Naive thymus-derived CD8-positive, alpha-beta T cell (primary cell): Measurements from ENCODE around the gene TM9SF3. TPM values are rescaled to one million over a fixed set of nuclear protein-coding genes. Genes with fewer than 3 reads are reported as not detected.

ENCODE experiments used
- ATAC-seq, 2 donors: fragments of 150-1000 bp; cut with Tn5 transposase in 1 of 2; sonication (Bioruptor Pico), chemical (Tn5 transposase) in 1 of 2; 1 replicate in 1 of 2; 2 replicates in 1 of 2; pipeline ENCODE4 v1.10.0; 2021; ENCODE audit warnings: mild to moderate bottlenecking in 2 of 2, moderate library complexity in 2 of 2
- POLR2A ChIA-PET: fragments of 350-600 bp; sonication (Branson Sonifier 250); formaldehyde crosslinking; loops from one replicate; lab custom pipeline; 2021; ENCODE audit warnings: antibody characterized with exemption; lab: Charles Lee
- DNase-seq, 10 donors: peaks; one replicate each; pipeline versions ENCODE4 v3.0.0 to v3.0.0-alpha.2; 2020 to 2022
- H3K27ac Mint-ChIP-seq, 10 donors: one replicate each; pipeline ENCODE4 v1.8.0; 2020 to 2022; ENCODE audit warnings: mild to moderate bottlenecking in 10 of 10, mixed read lengths in 10 of 10, moderate library complexity in 4 of 10, inconsistent platforms in 1 of 10
- H3K27me3 Mint-ChIP-seq, 5 donors: one replicate each; pipeline ENCODE4 v1.8.0; 2021 to 2022; ENCODE audit warnings: mixed read lengths in 5 of 5
- H3K36me3 Mint-ChIP-seq, 3 donors: one replicate each; pipeline ENCODE4 v1.8.0; 2020 to 2022; ENCODE audit warnings: mixed read lengths in 3 of 3, mild to moderate bottlenecking in 2 of 3, inconsistent platforms in 1 of 3
- H3K4me1 Mint-ChIP-seq, 4 donors: one replicate each; pipeline ENCODE4 v1.8.0; 2021 to 2022; ENCODE audit warnings: mixed read lengths in 4 of 4
- H3K4me3 Mint-ChIP-seq, 10 donors: one replicate each; pipeline ENCODE4 v1.8.0; 2020 to 2022; ENCODE audit warnings: mild to moderate bottlenecking in 10 of 10, mixed read lengths in 10 of 10, moderate library complexity in 6 of 10, inconsistent platforms in 1 of 10
- H3K9me3 Mint-ChIP-seq, 9 donors: one replicate each; pipeline ENCODE4 v1.8.0; 2020 to 2022; ENCODE audit warnings: mixed read lengths in 9 of 9, mild to moderate bottlenecking in 3 of 9, inconsistent platforms in 1 of 9, moderate library complexity in 1 of 9
- polyA plus RNA-seq, 3 donors: library from polyadenylated mRNA; unstranded; fragments of 300-500 nt; fragmentation: Illumina TruSeq; gene quantifications; one replicate each; pipeline ENCODE4 v1.2.3, GENCODE V29; 2021
- total RNA-seq, 8 experiments: library from RNA in 2 of 8; stranded (reverse) in 2 of 8; gene quantifications; one replicate each; pipeline ENCODE4 v1.2.3 and lab custom pipeline; 2021 to 2026

The TM9SF3 gene
- total RNA-seq: 10 to 100 TPM; 79.4 to 81.3 TPM
- 10 to 100 TPM; 61.8 to 71.2 (median 64.8) TPM for polyA plus RNA-seq
- total RNA-seq (lab: John Stamatoyannopoulos, UW): 103 to 250 (median 216) reads per million in 6 experiments

DNA sequence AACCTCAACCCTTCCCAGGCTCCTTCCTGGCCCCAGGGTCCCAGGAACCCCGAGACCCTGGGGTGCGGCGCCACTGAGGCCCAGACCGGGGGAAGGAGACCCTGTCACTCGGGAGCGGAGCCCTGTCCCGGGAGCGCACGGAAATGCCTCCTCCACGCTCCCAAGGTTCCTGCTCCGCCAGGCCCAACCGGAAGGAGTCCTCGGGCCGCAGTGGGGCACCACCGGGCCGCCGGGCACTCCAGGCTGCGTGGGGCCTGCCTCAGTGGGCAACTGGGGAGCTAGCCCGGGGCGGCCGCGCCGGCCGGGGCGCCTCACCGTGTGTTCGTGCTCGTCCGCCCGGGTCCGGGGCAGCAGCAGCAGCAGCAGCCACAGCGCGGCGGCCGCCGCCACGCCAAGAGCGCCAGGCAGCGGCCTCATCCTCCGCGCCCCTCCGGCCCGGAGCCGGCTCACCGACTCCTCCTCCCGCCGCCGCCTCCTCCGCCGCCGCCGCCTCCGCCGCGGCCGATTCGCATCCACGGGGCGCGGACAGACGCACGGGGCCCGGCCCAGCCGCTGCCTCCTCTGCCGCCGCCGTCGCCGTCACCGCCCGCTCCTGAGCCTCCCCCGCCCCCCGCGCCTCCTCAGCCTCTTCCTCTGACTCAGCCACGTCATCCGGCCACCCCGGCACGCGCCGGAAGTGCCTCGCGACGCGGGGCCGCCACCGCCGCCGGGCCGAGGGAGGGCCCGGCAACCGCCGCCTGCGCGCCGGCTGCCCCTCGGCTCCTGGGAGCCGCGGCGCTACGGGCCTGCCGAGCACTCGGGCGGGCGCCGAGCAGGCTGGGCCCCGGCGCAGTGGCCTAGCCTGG is at the start of gene TM9SF3:
TSS of gene TM9SF3 (minus strand) at position 594 of the 845 bp plus-strand sequence. CDS start at position 417, 177 bp downstream.
- H3K36me3 Mint-ChIP-seq: no peaks in the 10 kb centered on the region
- peak within 1 kb of the TSS; percentile 92 to 98 (median 96) for H3K27ac Mint-ChIP-seq
- H3K9me3 Mint-ChIP-seq: no peaks in the 10 kb centered on the region
- H3K4me1 Mint-ChIP-seq: peaks cover 19 to 46% (median 38%) of the 10 kb centered on the region in 4 donors
- peak within 1 kb of the TSS in 9 of 10 donors; percentile 83 to 95 (median 91) for H3K4me3 Mint-ChIP-seq
- H3K27me3 Mint-ChIP-seq: no peaks in the 10 kb centered on the region
- DNase-seq: peak; percentile 84 to 96 (median 90)
- POLR2A ChIA-PET: interaction anchor here (0.6 to 1.6 kb wide), 5 partner anchors 9 to 497 kb away, joined by 3 to 12 read pairs (median 3); partner anchors contain the start of gene LCOR
- ATAC-seq: peak; percentile 80 to 82

DNA sequence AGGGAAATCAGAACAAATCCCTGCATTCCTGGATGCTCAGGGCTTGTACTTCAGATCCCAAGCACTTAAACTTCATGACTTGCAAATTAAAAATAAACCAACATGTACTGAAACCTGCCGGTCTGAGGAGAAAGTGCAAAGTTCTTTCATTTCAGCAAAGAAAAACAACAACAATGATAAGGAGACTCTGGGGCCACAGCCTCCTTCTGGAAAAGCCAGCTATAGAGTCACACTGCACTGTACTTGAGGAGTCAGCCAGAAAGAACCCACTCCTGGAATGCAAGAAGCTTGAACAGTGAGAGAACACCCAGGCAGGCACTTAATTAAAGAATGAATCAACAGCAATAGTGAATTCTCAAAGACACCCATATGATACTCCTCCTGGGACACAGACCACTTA is 49.7 kb upstream of the TM9SF3 start:
- Mint-ChIP-seq H3K9me3 (no peaks in the 10 kb centered on the region), H3K4me3 (no peak overlapping the region), H3K36me3 (no peaks in the 10 kb centered on the region), H3K4me1 (peaks cover 0 to 6% (median 3%) of the 10 kb centered on the region in 4 donors), H3K27me3 (peaks cover 0 to 6% (median 4%) of the 10 kb centered on the region in 5 donors), H3K27ac (no peak overlapping the region)
- POLR2A ChIA-PET: interaction anchor here (0.7 kb wide), 1 partner anchor 13 kb away, joined by 3 read pairs; no protein-coding TSS in a partner anchor
- no peak for DNase-seq
- ATAC-seq: no peak

DNA sequence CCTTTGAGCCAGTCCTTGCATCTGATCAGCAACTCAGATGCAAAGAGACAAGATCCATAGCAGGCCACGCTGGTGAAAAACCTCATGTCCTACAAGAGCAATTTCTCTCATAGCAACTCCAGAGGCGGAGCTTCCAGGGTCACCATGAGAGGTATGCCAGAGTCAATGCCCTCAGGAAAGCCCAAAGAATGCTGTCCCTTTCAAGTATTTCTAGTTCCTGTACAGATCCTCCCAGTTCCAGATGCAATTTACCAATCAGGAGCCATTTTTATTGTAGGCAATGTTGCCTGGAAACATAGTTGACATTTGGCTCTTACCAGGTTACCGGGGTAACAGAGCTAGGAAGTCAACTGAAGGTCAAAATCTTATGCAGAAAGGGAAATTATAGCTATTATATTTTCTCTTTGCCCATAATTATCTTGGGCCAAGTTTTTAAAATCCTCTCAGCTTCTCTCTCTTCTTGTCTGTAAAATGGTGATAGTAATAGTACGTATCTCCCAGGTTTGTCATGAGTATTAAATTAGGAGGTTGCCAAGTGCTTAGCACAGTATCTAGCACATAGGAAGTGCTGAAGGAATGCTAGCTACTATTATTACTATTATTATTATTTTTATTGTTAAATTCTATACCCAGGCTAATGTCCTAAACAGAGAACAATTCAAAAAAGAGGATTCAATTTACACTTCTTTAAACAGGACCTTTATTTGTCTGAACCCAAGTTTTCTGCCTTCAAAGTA is 46.3 kb upstream of the TM9SF3 start:
- Mint-ChIP-seq H3K27me3 (peaks cover 0 to 6% (median 4%) of the 10 kb centered on the region in 5 donors), H3K27ac (peak overlapping the region in 1 of 10 donors; percentile 41), H3K4me1 (no peaks in the 10 kb centered on the region), H3K36me3 (no peaks in the 10 kb centered on the region), H3K4me3 (no peak overlapping the region), H3K9me3 (no peaks in the 10 kb centered on the region)
- no peak for ATAC-seq
- POLR2A ChIA-PET: no interaction called here
- DNase-seq: no peak

- Mint-ChIP-seq H3K36me3 (no peaks in the 10 kb centered on the region), H3K4me1 (no peaks in the 10 kb centered on the region), H3K9me3 (no peaks in the 10 kb centered on the region), H3K27ac (no peak overlapping the region), H3K4me3 (no peak overlapping the region), H3K27me3 (peaks cover 0 to 4% (median 0%) of the 10 kb centered on the region in 5 donors)
- ATAC-seq: no peak
- no peak for DNase-seq
- POLR2A ChIA-PET: no interaction called here
These were observed 40.5 kb upstream of the TM9SF3 start for GRCh38 chr10:96627292-96627691.

GRCh38 chr10:96626795-96627194 is 40.0 kb upstream of the TM9SF3 start:
- Mint-ChIP-seq H3K4me1 (no peaks in the 10 kb centered on the region), H3K9me3 (no peaks in the 10 kb centered on the region), H3K4me3 (no peak overlapping the region), H3K27me3 (peaks cover 0 to 2% (median 0%) of the 10 kb centered on the region in 5 donors), H3K36me3 (no peaks in the 10 kb centered on the region), H3K27ac (no peak overlapping the region)
- no peak for ATAC-seq
- POLR2A ChIA-PET: no interaction called here
- DNase-seq: peak in 2 of 10 donors; percentile 3 to 4

DNA sequence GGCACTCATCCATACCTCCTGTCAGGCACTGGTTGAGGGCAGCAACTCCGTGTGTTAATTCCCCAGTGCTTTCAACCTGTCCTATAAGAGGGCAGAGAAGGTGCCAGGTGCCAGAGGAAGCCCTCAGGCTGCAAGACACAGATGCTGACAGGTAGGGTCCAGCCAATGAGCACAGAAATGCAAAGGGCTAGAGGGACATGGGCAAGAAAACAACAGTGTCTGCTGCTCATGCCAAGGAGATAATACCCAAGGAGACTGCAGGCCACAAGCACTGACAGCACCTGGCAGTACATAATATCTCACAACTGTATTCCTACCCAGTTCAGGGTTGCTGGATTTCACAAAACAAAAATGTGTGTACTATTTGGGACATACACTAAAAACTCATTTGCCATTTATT is 38.4 kb upstream of the TM9SF3 start:
- no peaks in the 10 kb centered on the region for H3K36me3 Mint-ChIP-seq

DNA sequence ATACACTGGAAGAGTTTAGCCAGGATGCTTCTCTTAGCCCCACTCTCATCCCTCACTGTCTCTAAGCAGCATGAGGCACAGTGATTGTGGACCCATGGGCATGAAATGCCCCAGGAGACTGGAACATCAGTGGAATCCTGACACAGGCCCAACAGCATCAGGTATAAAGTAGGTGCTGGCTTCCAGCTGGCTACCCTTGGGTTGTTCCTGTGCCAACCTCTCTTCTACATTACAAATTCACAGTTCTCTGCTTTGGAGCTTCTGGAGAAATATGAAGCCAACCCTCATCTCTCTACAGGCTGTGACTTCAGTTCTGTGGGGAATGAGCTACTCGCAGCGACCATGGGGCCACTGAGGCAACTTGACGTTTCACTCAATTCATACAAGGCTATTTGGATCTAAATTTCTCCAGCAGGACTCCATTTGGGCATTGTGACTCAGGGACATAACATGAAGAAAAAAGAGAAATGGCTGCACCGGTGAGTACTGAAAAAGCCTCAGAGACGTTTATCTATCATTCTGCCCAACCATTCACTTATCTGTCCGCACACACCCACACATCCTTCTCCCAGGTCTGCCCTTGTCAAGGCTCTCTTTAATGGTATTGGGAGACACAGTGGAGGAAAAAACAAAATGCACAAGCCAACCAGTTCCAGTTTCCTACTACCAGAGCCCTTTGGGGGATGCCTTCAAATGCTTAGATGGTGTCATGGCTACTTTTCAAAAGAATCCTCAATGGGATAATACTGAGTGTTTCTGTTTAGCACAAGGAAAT is 35.4 kb upstream of the TM9SF3 start:
- Mint-ChIP-seq H3K4me3 (no peak overlapping the region), H3K36me3 (no peaks in the 10 kb centered on the region), H3K27me3 (no peaks in the 10 kb centered on the region), H3K9me3 (no peaks in the 10 kb centered on the region), H3K4me1 (peaks cover 0 to 2% (median 0%) of the 10 kb centered on the region in 4 donors), H3K27ac (peak overlapping the region in 1 of 10 donors; percentile 44)
- ATAC-seq (no peak), DNase-seq (no peak)
- POLR2A ChIA-PET: no interaction called here

More for the DNA sequence above, 38.4 kb upstream of the TM9SF3 start:
- POLR2A ChIA-PET: no interaction called here
- Mint-ChIP-seq H3K9me3 (no peaks in the 10 kb centered on the region), H3K27ac (no peak overlapping the region), H3K27me3 (no peaks in the 10 kb centered on the region), H3K4me3 (no peak overlapping the region), H3K4me1 (no peaks in the 10 kb centered on the region)
- DNase-seq: no peak
- ATAC-seq: no peak

DNA sequence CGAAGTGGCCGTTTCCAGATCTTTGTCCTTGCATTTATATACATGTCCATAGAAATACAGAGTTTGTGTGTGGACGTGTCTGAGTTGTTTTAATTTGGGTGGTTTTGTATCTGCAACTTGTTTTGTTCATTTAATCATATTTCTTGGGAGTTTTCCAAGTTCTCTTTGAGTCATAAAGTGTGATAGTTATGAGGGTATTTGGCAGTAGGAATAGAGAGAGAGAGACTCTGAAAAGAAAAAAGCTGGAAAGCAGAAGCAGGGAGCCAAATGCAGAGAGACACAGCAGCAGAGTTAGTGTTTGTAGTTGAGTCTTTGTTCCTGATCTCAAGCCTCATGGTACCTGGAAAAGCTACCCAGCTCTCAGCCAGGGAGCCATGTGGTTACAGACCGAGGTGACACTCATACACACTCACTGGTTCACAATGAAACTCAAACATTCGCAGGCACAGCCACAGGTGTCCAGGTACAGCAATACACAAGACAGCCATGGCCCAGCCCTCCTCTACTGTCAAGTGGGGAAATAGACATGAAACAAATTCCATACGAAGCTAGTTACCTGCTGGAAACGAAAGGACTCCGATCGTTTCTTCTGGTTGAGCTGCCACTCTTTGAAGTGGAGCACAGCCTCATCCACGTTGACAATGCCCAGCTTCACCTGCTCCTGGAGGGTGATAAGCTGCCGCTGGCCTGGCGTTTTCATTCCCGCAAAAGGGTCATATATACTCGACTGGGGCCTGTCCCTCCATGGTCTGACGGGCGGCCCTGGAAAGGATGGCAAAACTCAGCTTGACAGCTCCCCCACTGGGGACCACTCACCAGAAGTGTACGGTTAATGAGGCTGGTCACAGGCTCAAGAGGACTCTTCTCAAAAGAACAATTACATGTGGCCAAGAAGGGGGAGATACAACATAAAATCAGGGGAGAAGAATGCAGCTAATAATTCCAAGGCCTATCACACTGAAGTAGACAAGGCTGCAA is 33.3 kb upstream of the TM9SF3 start:
- DNase-seq (no peak), ATAC-seq (no peak)
- Mint-ChIP-seq H3K27ac (no peak overlapping the region), H3K36me3 (no peaks in the 10 kb centered on the region), H3K9me3 (no peaks in the 10 kb centered on the region), H3K4me3 (no peak overlapping the region), H3K4me1 (peaks cover 0 to 2% (median 0%) of the 10 kb centered on the region in 4 donors), H3K27me3 (no peaks in the 10 kb centered on the region)
- POLR2A ChIA-PET: interaction anchor here (0.5 kb wide), 1 partner anchor 172 kb away, joined by 4 read pairs; no protein-coding TSS in a partner anchor

GRCh38 chr10:96619120-96619519 is 32.3 kb upstream of the TM9SF3 start:
- no peaks in the 10 kb centered on the region for H3K36me3 Mint-ChIP-seq
- no peak overlapping the region for H3K27ac Mint-ChIP-seq
- H3K9me3 Mint-ChIP-seq: no peaks in the 10 kb centered on the region
- no peaks in the 10 kb centered on the region for H3K27me3 Mint-ChIP-seq
- H3K4me3 Mint-ChIP-seq: no peak overlapping the region
- peaks cover 0 to 4% (median 0%) of the 10 kb centered on the region in 4 donors for H3K4me1 Mint-ChIP-seq
- no peak for DNase-seq
- POLR2A ChIA-PET: interaction anchor here (0.5 kb wide), 1 partner anchor 173 kb away, joined by 4 read pairs; no protein-coding TSS in a partner anchor
- no peak for ATAC-seq

DNA sequence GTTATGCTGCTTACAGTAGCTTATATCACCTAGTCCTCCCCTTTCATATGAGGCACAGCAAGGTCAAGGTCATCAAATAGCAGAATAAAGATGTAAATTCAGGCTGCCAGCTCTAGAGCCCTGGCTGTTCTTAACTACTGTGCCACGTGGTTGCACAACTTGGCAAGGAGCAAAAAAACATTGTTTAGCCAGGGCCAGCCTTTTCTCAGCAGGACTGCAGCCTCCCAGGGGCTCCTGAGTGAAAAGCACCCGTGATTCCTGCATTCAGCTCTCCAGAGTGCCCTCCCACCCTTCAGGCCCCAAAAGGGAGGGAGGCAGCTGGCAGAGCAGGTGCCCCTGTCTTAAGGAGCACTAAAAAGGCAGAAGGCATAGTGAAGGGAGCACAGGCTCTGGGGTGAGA is 31.8 kb upstream of the TM9SF3 start:
- no peaks in the 10 kb centered on the region for H3K9me3 Mint-ChIP-seq

GRCh38 chr10:96616961-96617360 is 30.1 kb upstream of the TM9SF3 start:
- H3K36me3 Mint-ChIP-seq: no peaks in the 10 kb centered on the region
- POLR2A ChIA-PET: no interaction called here
- H3K27me3 Mint-ChIP-seq: no peaks in the 10 kb centered on the region
- ATAC-seq: no peak
- H3K4me3 Mint-ChIP-seq: no peak overlapping the region
- peaks cover 0 to 4% (median 0%) of the 10 kb centered on the region in 4 donors for H3K4me1 Mint-ChIP-seq
- DNase-seq: no peak
- H3K9me3 Mint-ChIP-seq: no peaks in the 10 kb centered on the region
- peak overlapping the region in 1 of 10 donors; percentile 35 for H3K27ac Mint-ChIP-seq

More for the DNA sequence above, 31.8 kb upstream of the TM9SF3 start:
- H3K27me3 Mint-ChIP-seq: no peaks in the 10 kb centered on the region
- ATAC-seq (no peak), DNase-seq (no peak)
- H3K36me3 Mint-ChIP-seq: no peaks in the 10 kb centered on the region
- no peak overlapping the region for H3K27ac Mint-ChIP-seq
- POLR2A ChIA-PET: no interaction called here
- H3K4me3 Mint-ChIP-seq: no peak overlapping the region
- peaks cover 0 to 4% (median 0%) of the 10 kb centered on the region in 4 donors for H3K4me1 Mint-ChIP-seq
